ENCODE results near the gene SNX30.
A peak's percentile ranks its signal among the peaks of the same experiment; 100 is the strongest.

Gene SNX30

DNA sequence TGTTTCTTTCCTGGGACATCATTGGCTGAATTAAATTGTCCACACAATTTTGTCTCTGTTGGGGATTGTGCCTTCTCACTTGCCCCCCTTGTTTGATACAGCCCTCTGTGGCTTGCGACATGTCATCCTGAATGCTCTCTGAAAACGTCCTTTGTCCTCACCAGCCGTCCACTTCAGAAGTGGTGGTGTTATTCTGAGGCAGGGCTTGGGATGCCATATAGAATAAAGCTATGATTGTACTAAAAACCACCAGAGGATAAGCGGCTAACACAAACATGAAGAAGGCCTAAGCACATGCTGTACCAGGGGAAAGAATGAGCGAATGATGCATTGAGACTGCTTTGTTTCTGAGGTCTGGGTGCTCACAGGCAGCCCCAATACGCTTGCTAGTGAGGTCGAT lies 3.5 kb upstream of the SNX30 start:
- no peak overlapping the region for H3K27ac ChIP-seq (ENCODE audit: extremely low read depth, low read depth, low read length)
- ChIA-PET POLR2A (interaction anchor here (0.7 kb wide), 4 partner anchors 15 to 416 kb away, joined by 3 to 5 read pairs (median 4); no protein-coding TSS in a partner anchor), CTCF (interaction anchor here (2.0 to 2.4 kb wide), 2 partner anchors 46 to 73 kb away, joined by 5 to 8 read pairs; no protein-coding TSS in a partner anchor)
- no peaks in the 10 kb centered on the region for H3K4me1 ChIP-seq (ENCODE audit: control insufficient read depth, insufficient read depth, low read length)
- H3K9me3 ChIP-seq (ENCODE audit: control insufficient read depth, insufficient read depth, low read depth, low read length): no peaks in the 10 kb centered on the region
- TF ChIP-seq KLF17 (tag by site-specific recombination; IDR thresholded peaks at IDR 0.05): no peak
- no peak for TF ChIP-seq ZNF664 (tag by site-specific recombination; IDR thresholded peaks at IDR 0.05)
- TF ChIP-seq ZBTB7A (tag by site-specific recombination; IDR thresholded peaks at IDR 0.05; ENCODE audit: low read depth): no peak
- TF ChIP-seq MZF1 (tag by site-specific recombination; IDR thresholded peaks at IDR 0.05; ENCODE audit: borderline replicate concordance): no peak
- TF ChIP-seq ZIC2 (tag by site-specific recombination; IDR thresholded peaks at IDR 0.05): no peak
- TF ChIP-seq WT1 (tag by site-specific recombination; IDR thresholded peaks at IDR 0.05): no peak
- no peak for TF ChIP-seq ZNF600 (tag by site-specific recombination; IDR thresholded peaks at IDR 0.05)
- TF ChIP-seq ZNF391 (tag by site-specific recombination; IDR thresholded peaks at IDR 0.05; ENCODE audit: borderline replicate concordance, low read depth): no peak
- no peak for TF ChIP-seq GLI2 (tag by site-specific recombination; IDR thresholded peaks at IDR 0.05; ENCODE audit: borderline replicate concordance, low read depth)
- TF ChIP-seq ZNF571 (tag by site-specific recombination; IDR thresholded peaks at IDR 0.05): no peak
- no peak for TF ChIP-seq MEIS1 (CRISPR knock-in tag; IDR thresholded peaks at IDR 0.05; ENCODE audit: borderline replicate concordance)
- no peak for TF ChIP-seq ZNF24 (tag by site-specific recombination; IDR thresholded peaks at IDR 0.05)
- TF ChIP-seq ZNF335 (tag by site-specific recombination; conservative IDR thresholded peaks at IDR 0.05): no peak
- no peak overlapping the region for H3K4me3 ChIP-seq (ENCODE audit: low read depth, low read length)
- no peaks in the 10 kb centered on the region for H3K36me3 ChIP-seq (ENCODE audit: control insufficient read depth in 2 of 2, insufficient read depth in 1 of 2, low read length in 2 of 2)

DNA sequence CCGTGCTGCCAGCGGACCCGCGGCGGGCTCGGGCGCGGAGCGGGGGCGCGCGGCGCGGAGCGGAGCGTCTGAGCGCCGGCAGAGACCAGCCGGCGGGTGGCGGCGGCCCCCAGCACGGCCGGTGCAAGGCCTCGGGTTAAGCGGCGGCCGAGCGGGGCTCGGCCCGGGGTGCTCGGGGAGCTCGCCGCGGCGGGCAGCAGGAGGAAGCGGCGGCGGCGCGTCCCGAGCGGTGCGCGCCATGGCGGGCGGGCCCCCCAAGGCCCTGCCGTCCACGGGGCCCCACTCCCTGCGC lies 150 bp downstream of the SNX30 start:
- ChIA-PET CTCF (interaction anchor here (0.5 to 1.5 kb wide), 4 partner anchors 15 to 153 kb away, joined by 3 to 5 read pairs (median 4); no protein-coding TSS in a partner anchor), POLR2A (interaction anchor here (0.6 to 2.5 kb wide), 6 partner anchors 14 to 371 kb away, joined by 3 to 18 read pairs (median 4); partner anchors contain the start of genes HSDL2, INIP and KIAA1958)
- Histone ChIP-seq H3K4me3 (ENCODE audit: low read depth, low read length) (peak overlapping the region; percentile 54), H3K4me1 (ENCODE audit: control insufficient read depth, insufficient read depth, low read length) (peaks cover 2% of the 10 kb centered on the region; the same call in 1 of the 2 replicates), H3K36me3 (ENCODE audit: control insufficient read depth in 2 of 2, insufficient read depth in 1 of 2, low read length in 2 of 2) (no peaks in the 10 kb centered on the region), H3K9me3 (ENCODE audit: control insufficient read depth, insufficient read depth, low read depth, low read length) (no peaks in the 10 kb centered on the region), H3K27ac (ENCODE audit: extremely low read depth, low read depth, low read length) (peak overlapping the region; percentile 59; the same call in 1 of the 2 replicates)
- TF ChIP-seq KLF1 (tag by site-specific recombination; IDR thresholded peaks at IDR 0.05): no peak
- TF ChIP-seq ZNF626 (tag by site-specific recombination; IDR thresholded peaks at IDR 0.05): no peak
- TF ChIP-seq BCL11A (tag by site-specific recombination; IDR thresholded peaks at IDR 0.05; ENCODE audit: low read depth): no peak
- TF ChIP-seq ZNF404 (tag by site-specific recombination; IDR thresholded peaks at IDR 0.05): no peak
- no peak for TF ChIP-seq YY1 (tag by site-specific recombination; IDR thresholded peaks at IDR 0.05)
- no peak for TF ChIP-seq ZNF660 (tag by site-specific recombination; IDR thresholded peaks at IDR 0.05)
- TF ChIP-seq EGR2 (tag by site-specific recombination; IDR thresholded peaks at IDR 0.05; ENCODE audit: low read depth): no peak

DNA sequence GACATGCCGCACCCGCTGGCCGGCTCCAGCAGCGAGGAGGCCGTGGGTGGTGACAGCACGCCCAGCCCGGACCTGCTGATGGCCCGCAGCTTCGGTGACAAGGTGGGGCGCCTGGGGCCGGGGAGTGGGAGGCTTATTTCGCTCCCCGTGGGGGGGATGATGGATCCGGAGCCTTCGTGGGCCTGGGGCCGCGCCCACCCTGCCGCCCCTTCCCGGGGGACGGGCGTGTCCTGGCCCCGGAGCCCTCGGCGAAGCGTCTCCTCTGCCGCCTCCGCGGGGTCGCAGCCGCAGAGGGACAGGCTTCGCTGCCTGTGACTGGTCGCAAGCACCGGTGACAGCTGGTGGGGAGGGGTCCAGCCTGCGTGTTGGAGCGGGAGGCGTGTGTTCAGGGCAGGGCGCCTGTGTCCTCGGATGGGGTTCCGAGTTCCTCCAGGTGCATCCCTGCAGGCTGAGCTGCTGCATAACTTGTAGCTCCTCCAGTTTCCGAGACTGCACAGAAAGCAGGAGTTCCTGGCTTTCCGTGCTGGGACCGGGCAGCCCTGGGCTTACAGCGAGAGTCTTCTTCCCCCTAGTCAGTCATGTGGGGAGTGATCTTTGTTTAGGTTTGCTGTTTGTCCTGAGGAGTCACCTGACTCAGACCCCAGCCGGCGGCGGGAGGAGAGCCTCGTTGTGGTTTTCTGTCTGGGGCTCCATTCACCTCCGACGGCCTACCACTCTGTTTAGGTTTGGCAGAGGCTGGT lies 666 bp downstream of the SNX30 start:
- Histone ChIP-seq H3K4me1 (ENCODE audit: control insufficient read depth, insufficient read depth, low read length) (peaks cover 2% of the 10 kb centered on the region; the same call in 1 of the 2 replicates), H3K9me3 (ENCODE audit: control insufficient read depth, insufficient read depth, low read depth, low read length) (no peaks in the 10 kb centered on the region), H3K4me3 (ENCODE audit: low read depth, low read length) (peak overlapping the region; percentile 54), H3K36me3 (ENCODE audit: control insufficient read depth in 2 of 2, insufficient read depth in 1 of 2, low read length in 2 of 2) (no peaks in the 10 kb centered on the region), H3K27ac (ENCODE audit: extremely low read depth, low read depth, low read length) (peak overlapping the region; percentile 59; the same call in 1 of the 2 replicates)
- ChIA-PET POLR2A (interaction anchor here (0.6 to 2.5 kb wide), 6 partner anchors 14 to 372 kb away, joined by 3 to 18 read pairs (median 4); partner anchors contain the start of genes HSDL2, INIP and KIAA1958), CTCF (interaction anchor here (1.2 to 1.5 kb wide), 4 partner anchors 32 to 153 kb away, joined by 3 to 5 read pairs (median 4); no protein-coding TSS in a partner anchor)
- TF ChIP-seq, protein P1, sequence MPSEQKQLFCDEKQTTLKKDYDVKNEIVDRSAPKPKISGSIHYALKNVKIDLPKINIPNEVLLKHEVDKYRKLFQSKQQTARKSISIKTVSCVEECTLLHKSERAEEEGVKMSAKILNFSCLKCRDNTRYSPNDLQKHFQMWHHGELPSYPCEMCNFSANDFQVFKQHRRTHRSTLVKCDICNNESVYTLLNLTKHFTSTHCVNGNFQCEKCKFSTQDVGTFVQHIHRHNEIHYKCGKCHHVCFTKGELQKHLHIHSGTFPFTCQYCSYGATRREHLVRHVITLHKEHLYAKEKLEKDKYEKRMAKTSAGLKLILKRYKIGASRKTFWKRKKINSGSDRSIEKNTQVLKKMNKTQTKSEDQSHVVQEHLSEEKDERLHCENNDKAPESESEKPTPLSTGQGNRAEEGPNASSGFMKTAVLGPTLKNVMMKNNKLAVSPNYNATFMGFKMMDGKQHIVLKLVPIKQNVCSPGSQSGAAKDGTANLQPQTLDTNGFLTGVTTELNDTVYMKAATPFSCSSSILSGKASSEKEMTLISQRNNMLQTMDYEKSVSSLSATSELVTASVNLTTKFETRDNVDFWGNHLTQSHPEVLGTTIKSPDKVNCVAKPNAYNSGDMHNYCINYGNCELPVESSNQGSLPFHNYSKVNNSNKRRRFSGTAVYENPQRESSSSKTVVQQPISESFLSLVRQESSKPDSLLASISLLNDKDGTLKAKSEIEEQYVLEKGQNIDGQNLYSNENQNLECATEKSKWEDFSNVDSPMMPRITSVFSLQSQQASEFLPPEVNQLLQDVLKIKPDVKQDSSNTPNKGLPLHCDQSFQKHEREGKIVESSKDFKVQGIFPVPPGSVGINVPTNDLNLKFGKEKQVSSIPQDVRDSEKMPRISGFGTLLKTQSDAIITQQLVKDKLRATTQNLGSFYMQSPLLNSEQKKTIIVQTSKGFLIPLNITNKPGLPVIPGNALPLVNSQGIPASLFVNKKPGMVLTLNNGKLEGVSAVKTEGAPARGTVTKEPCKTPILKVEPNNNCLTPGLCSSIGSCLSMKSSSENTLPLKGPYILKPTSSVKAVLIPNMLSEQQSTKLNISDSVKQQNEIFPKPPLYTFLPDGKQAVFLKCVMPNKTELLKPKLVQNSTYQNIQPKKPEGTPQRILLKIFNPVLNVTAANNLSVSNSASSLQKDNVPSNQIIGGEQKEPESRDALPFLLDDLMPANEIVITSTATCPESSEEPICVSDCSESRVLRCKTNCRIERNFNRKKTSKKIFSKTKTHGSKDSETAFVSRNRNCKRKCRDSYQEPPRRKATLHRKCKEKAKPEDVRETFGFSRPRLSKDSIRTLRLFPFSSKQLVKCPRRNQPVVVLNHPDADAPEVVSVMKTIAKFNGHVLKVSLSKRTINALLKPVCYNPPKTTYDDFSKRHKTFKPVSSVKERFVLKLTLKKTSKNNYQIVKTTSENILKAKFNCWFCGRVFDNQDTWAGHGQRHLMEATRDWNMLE (tag by site-specific recombination; conservative IDR thresholded peaks at IDR 0.05; ENCODE audit: low read depth): no peak
- no peak for TF ChIP-seq ZNF560 (tag by site-specific recombination; IDR thresholded peaks at IDR 0.05; ENCODE audit: borderline replicate concordance)
- TF ChIP-seq ZBTB21 (tag by site-specific recombination; IDR thresholded peaks at IDR 0.05): no peak
- TF ChIP-seq ZFP41 (tag by site-specific recombination; IDR thresholded peaks at IDR 0.05; ENCODE audit: borderline replicate concordance): no peak
- no peak for TF ChIP-seq ZNF132 (tag by site-specific recombination; IDR thresholded peaks at IDR 0.05; ENCODE audit: borderline replicate concordance)
- no peak for TF ChIP-seq ZNF548 (tag by site-specific recombination; IDR thresholded peaks at IDR 0.05)
- no peak for TF ChIP-seq ZNF843 (tag by site-specific recombination; IDR thresholded peaks at IDR 0.05)

All from HEK293 (cell line).